ENCODE results near the gene RILPL1.
"Not testable (repeated sequence)": the region's sequence is repeated elsewhere in the genome, so short reads cannot be mapped to it uniquely, and the experiment has no call there.

RILPL1 gene

DNA sequence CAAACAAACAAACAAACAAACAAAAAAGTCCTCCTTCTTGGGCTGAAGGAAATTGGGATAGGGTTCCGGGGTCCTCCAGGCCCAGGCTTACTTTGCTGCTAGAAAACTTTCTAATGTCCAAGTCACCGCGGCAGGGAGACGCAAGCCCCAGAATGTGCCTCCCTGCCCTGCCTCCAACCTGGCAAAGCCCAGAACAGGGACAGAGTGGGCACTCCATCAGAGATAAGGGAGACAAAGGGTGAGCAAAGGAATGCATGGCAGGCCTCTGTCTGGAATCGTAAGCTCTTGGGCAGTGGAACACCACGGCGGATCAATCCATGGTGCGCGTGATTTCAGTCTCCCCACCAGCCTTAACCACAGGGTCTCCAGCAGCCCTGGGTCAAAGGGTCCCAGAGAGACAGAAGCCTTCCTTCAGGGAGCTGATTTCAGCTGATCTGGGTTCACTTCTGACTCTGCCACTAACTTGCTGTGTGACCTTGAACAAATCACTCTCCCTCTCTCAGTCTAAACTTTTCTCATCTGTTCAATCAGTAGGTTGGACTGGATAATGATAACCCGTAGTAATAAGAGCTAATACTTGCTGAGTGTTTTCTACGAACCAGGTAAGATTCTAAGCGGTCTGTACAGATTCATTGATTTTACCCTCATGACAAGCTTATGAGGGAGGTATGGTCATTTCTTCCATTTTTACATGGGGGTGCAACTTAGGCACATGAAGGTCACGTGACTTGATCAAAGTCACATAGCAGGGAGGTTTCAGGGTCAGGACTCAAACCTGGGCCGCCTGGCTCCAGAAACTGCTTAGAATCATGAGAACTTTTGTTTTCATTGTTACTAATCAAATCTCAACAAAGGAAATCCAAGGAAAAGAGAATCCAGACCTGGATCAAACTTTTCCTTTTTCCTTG is 12.7 kb downstream of the RILPL1 start:
- Mint-ChIP-seq H3K36me3 (ENCODE audit: low read depth) (peaks cover 80% of the 10 kb centered on the region), H3K4me1 (ENCODE audit: low read depth) (peaks cover 11% of the 10 kb centered on the region), H3K4me3 (no peak overlapping the region), H3K27me3 (peaks cover 19% of the 10 kb centered on the region), H3K27ac (no peak overlapping the region), H3K9me3 (no peaks in the 10 kb centered on the region)
- intact Hi-C loops (cut with micrococcal nuclease) = no loop called here

- peaks cover 74% of the 10 kb centered on the region for H3K36me3 Mint-ChIP-seq (ENCODE audit: low read depth)
- intact Hi-C loops (cut with micrococcal nuclease) = loop anchor here (5.0 kb wide), 1 partner anchor 63 kb away; the partner anchor contains the start of gene TMED2
- H3K27me3 Mint-ChIP-seq = peaks cover 15% of the 10 kb centered on the region
- no peak overlapping the region for H3K4me3 Mint-ChIP-seq
- no peaks in the 10 kb centered on the region for H3K9me3 Mint-ChIP-seq
- peak overlapping the region; percentile 75 for H3K27ac Mint-ChIP-seq
- peaks cover 11% of the 10 kb centered on the region for H3K4me1 Mint-ChIP-seq (ENCODE audit: low read depth)
Observed at GRCh38 chr12:123519141-123520001, 14.1 kb downstream of the RILPL1 start.

DNA sequence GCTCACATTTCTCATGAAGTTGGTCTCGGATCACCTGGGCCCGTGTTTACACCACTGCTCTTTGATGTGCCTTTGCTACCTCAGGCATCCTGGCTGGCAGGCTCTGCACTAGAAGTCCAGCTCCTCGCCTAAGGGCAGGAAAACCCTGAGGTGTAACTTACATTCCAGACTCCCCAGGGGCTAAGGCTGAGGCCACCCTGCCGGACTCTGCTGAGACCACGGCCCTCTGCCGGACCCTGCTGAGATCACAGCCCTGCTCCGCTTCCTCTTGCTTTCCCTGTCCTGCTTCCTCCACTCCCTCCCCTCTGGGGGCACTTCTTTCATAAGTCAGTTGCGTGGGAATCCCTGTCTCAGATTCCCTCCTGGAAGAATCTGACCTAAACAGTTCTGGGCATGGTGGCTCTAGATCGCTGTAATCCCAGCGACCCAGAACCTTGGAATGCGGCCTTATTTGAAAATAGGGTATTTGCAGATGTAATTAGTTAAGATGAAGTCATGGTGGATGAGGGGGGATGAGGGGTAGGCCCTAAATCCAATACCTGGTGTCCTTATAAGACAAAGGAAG is 17.2 kb downstream of the RILPL1 start:
- H3K9me3 Mint-ChIP-seq = no peaks in the 10 kb centered on the region
- H3K36me3 Mint-ChIP-seq (ENCODE audit: low read depth) = peaks cover 48% of the 10 kb centered on the region
- peaks cover 7% of the 10 kb centered on the region for H3K27me3 Mint-ChIP-seq
- intact Hi-C loops (cut with micrococcal nuclease) = loop anchor here (5.0 kb wide), 1 partner anchor 66 kb away; the partner anchor contains the start of gene TMED2
- peaks cover 11% of the 10 kb centered on the region for H3K4me1 Mint-ChIP-seq (ENCODE audit: low read depth)
- H3K27ac Mint-ChIP-seq = no peak overlapping the region
- H3K4me3 Mint-ChIP-seq = no peak overlapping the region

DNA sequence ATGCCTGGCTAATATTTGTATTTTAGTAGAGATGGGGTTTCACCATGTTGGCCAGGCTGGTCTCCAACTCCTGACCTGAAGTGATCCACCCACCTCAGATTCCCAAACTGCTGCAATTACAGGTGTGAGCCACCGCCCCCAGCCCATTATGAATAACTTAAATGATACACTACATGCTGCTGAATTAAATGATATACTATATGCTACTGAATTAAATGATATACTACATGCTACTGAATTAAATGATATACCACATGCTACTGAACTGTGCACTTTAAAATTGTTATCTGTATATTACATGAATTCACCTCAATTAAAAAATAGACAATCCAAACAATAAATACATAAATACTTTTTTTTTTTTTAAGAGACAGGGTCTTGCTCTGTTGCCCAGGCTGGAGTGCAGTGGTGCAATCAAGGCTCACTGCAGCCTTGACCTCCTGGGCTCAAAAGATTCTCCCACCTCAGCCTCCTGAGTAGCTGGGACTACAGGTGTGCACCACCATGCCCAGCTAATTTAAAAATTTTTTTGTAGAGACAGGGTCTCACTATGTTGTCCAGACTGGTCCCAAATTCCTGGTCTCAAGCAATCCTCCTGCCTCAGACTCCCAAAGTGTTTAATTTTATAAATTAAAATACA is 18.8 kb downstream of the RILPL1 start:
- intact Hi-C loops (cut with micrococcal nuclease) = loop anchor here (5.0 kb wide), 1 partner anchor 68 kb away; the partner anchor contains the start of gene TMED2
- peaks cover 33% of the 10 kb centered on the region for H3K36me3 Mint-ChIP-seq (ENCODE audit: low read depth)
- not testable (repeated sequence) for H3K27me3 Mint-ChIP-seq, H3K4me3 Mint-ChIP-seq, H3K27ac Mint-ChIP-seq, H3K9me3 Mint-ChIP-seq
- H3K4me1 Mint-ChIP-seq (ENCODE audit: low read depth) = peaks cover 13% of the 10 kb centered on the region

- intact Hi-C loops (cut with micrococcal nuclease) = no loop called here
- Mint-ChIP-seq H3K27ac (no peak overlapping the region), H3K9me3 (no peaks in the 10 kb centered on the region), H3K27me3 (peaks cover 9% of the 10 kb centered on the region), H3K4me3 (no peak overlapping the region), H3K36me3 (ENCODE audit: low read depth) (peaks cover 25% of the 10 kb centered on the region), H3K4me1 (ENCODE audit: low read depth) (peaks cover 6% of the 10 kb centered on the region)
Observed at GRCh38 chr12:123513805-123514204, 19.7 kb downstream of the RILPL1 start.

- H3K4me3 Mint-ChIP-seq = no peak overlapping the region
- intact Hi-C loops (cut with micrococcal nuclease) = no loop called here
- H3K27me3 Mint-ChIP-seq = peaks cover 8% of the 10 kb centered on the region
- H3K36me3 Mint-ChIP-seq (ENCODE audit: low read depth) = peaks cover 19% of the 10 kb centered on the region
- peaks cover 5% of the 10 kb centered on the region for H3K4me1 Mint-ChIP-seq (ENCODE audit: low read depth)
- no peak overlapping the region for H3K27ac Mint-ChIP-seq
- no peaks in the 10 kb centered on the region for H3K9me3 Mint-ChIP-seq
Observed at GRCh38 chr12:123512838-123513665, 20.5 kb downstream of the RILPL1 start.

DNA sequence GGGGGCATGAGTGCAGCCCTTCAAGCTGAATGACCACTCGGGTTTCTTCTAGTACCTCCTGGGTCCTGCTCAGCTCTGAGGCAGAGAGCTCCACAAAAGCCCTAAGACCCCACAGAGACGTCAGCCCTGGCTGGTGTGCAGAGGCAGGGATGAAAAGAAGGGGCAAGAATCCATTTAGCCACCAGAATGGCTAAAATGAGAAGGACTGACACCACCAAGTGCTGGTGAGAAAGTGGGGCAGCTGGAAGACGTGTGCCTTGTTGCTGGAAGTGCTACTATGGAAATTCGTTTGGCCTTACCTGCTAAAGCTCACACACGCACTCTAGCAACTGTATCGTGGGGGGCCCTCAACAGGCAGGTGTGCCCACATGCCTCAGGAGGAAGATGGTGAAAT is 26.7 kb downstream of the RILPL1 start:
- H3K4me3 Mint-ChIP-seq = no peak overlapping the region
- peaks cover 6% of the 10 kb centered on the region for H3K36me3 Mint-ChIP-seq (ENCODE audit: low read depth)
- H3K27me3 Mint-ChIP-seq = peaks cover 11% of the 10 kb centered on the region
- intact Hi-C loops (cut with micrococcal nuclease) = no loop called here
- H3K27ac Mint-ChIP-seq = no peak overlapping the region
- H3K9me3 Mint-ChIP-seq = no peaks in the 10 kb centered on the region
- peaks cover 5% of the 10 kb centered on the region for H3K4me1 Mint-ChIP-seq (ENCODE audit: low read depth)

- no peaks in the 10 kb centered on the region for H3K9me3 Mint-ChIP-seq
- peak overlapping the region; percentile 2 for H3K27ac Mint-ChIP-seq
- H3K4me1 Mint-ChIP-seq (ENCODE audit: low read depth) = peaks cover 5% of the 10 kb centered on the region
- H3K27me3 Mint-ChIP-seq = peaks cover 11% of the 10 kb centered on the region
- H3K4me3 Mint-ChIP-seq = no peak overlapping the region
- intact Hi-C loops (cut with micrococcal nuclease) = no loop called here
- peaks cover 6% of the 10 kb centered on the region for H3K36me3 Mint-ChIP-seq (ENCODE audit: low read depth)
Observed at GRCh38 chr12:123506059-123506842, 27.3 kb downstream of the RILPL1 start.

GRCh38 chr12:123502163-123502704 is 31.3 kb downstream of the RILPL1 start:
- H3K36me3 Mint-ChIP-seq (ENCODE audit: low read depth) = peaks cover 28% of the 10 kb centered on the region
- H3K27ac Mint-ChIP-seq = no peak overlapping the region
- H3K4me3 Mint-ChIP-seq = no peak overlapping the region

GRCh38 chr12:123499332-123499731 is 34.2 kb downstream of the RILPL1 start:
- H3K27ac Mint-ChIP-seq = no peak overlapping the region
- H3K36me3 Mint-ChIP-seq (ENCODE audit: low read depth) = peaks cover 33% of the 10 kb centered on the region
- no peak overlapping the region for H3K4me3 Mint-ChIP-seq
- peaks cover 3% of the 10 kb centered on the region for H3K27me3 Mint-ChIP-seq
- H3K9me3 Mint-ChIP-seq = no peaks in the 10 kb centered on the region
- intact Hi-C loops (cut with micrococcal nuclease) = no loop called here
- H3K4me1 Mint-ChIP-seq (ENCODE audit: low read depth) = no peaks in the 10 kb centered on the region

More at GRCh38 chr12:123502163-123502704, 31.3 kb downstream of the RILPL1 start:
- H3K27me3 Mint-ChIP-seq = peaks cover 6% of the 10 kb centered on the region
- intact Hi-C loops (cut with micrococcal nuclease) = no loop called here
- H3K9me3 Mint-ChIP-seq = no peaks in the 10 kb centered on the region
- H3K4me1 Mint-ChIP-seq (ENCODE audit: low read depth) = no peaks in the 10 kb centered on the region

DNA sequence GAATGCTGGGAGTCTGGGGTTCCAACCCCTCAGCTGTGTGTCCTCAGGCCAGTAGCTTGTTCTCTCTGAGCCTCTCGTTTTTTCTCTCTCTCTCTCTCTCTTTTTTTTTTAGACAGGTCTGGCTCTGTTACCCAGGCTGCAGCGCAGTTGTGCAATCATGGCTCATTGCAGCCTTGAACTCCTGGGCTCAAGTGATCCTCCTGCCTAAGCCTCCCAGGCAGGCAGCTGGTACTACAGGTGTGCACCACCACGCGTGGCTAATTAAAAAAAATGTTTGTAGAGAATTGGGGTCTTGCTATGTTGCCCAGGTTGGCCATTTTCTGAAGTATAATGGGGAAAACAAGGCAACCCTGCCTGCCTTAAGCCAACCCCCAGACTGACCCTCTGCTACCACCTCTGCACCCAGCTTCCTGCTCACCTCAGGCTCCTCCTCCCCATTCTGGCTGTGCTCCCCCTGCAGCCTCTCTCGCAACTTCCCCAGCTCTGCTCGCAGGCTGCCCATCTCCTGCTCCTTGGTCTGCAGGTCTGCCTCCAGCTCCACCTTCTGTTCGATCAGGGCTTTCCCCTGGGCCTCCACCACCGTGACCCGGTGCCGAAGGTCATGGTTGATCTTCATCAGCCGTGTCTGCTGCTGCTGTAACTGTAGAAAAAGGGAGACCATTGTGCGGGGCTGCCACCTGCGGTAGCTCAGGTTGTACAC is 35.2 kb downstream of the RILPL1 start:
- Mint-ChIP-seq H3K4me3 (no peak overlapping the region), H3K4me1 (ENCODE audit: low read depth) (peaks cover 4% of the 10 kb centered on the region)

More for the DNA sequence above, 35.2 kb downstream of the RILPL1 start:
- intact Hi-C loops (cut with micrococcal nuclease) = no loop called here
- Mint-ChIP-seq H3K27me3 (peaks cover 4% of the 10 kb centered on the region), H3K9me3 (no peaks in the 10 kb centered on the region), H3K36me3 (ENCODE audit: low read depth) (peaks cover 43% of the 10 kb centered on the region), H3K27ac (no peak overlapping the region)

Data from dendritic cell treated with granulocyte-macrophage colony-stimulating factor and Interleukin-4, amounts not matched to agents 40 ng/mL and 50 ng/mL, for 4 days (primary cell).